OCI-LY3 (cell line): Measurements from ENCODE around the gene PEX7.

ENCODE experiments used
- H2AFZ ChIP-seq: fragments of 200-600, 300-600 bp; shearing (Covaris generic); 2 replicates; pipeline ENCODE4 v1.6.0; 2014; ENCODE audit warnings: antibody characterized with exemption, low read depth, low read length
- H3K27ac ChIP-seq: fragments of 200-600, 300-600 bp; sonication (generic); 2 replicates; pipeline ENCODE4 v1.5.1; 2014; ENCODE audit warnings: mild to moderate bottlenecking, low read length, moderate library complexity, mixed read lengths
- H3K27me3 ChIP-seq: fragments of 200-600, 300-600 bp; sonication (generic); 2 replicates; pipeline ENCODE4 v1.6.1; 2014; ENCODE audit warnings: low read depth, low read length, mixed read lengths
- H3K36me3 ChIP-seq: fragments of 200-600, 300-600 bp; sonication (generic); replicated peaks from 2 replicates; pipeline ENCODE3; 2014; ENCODE audit warnings: low read depth, low read length, mixed read lengths
- H3K4me1 ChIP-seq: fragments of 300-600, 200-600 bp; sonication (generic); 2 replicates; pipeline ENCODE4 v1.6.1; 2014; ENCODE audit warnings: low read length, mixed read lengths
- H3K4me2 ChIP-seq: fragments of 200-600, 300-600 bp; sonication (generic); 2 replicates; pipeline ENCODE4 v1.6.1; 2014; ENCODE audit warnings: low read length, mixed read lengths
- H3K4me3 ChIP-seq: fragments of 300-600, 200-600 bp; sonication (generic); 2 replicates; pipeline ENCODE4 v1.5.1; 2014; ENCODE audit warnings: antibody characterized with exemption, mild to moderate bottlenecking, low read length, moderate library complexity
- H3K79me2 ChIP-seq: fragments of 300-600, 200-600 bp; shearing (Covaris generic); 2 replicates; pipeline ENCODE4 v1.6.1; 2014; ENCODE audit warnings: mild to moderate bottlenecking, low read length, mixed read lengths
- H3K9ac ChIP-seq: fragments of 300-600, 200-600 bp; shearing (Covaris generic); 2 replicates; pipeline ENCODE4 v1.6.0; 2014; ENCODE audit warnings: mild to moderate bottlenecking, low read length, moderate library complexity
- H3K9me3 ChIP-seq: fragments of 200-600, 300-600 bp; shearing (Covaris generic); 2 replicates; pipeline ENCODE4 v1.6.1; 2014; ENCODE audit warnings: low read length, mixed read lengths; ENCODE audit not compliant: insufficient read depth
- H4K20me1 ChIP-seq: fragments of 200-600, 300-600 bp; sonication (generic); 2 replicates; pipeline ENCODE4 v1.6.1; 2016; ENCODE audit warnings: low read length, mixed read lengths; ENCODE audit not compliant: insufficient read depth
- EZH2phosphoT487 ChIP-seq: fragments of 200-600 bp; shearing (Covaris generic); IDR thresholded peaks from 2 replicates; pipeline ENCODE4 v1.6.1; 2018; ENCODE audit warnings: antibody characterized with exemption, mixed run types, low read depth
- TF ChIP-seq, protein P1 (sequence below): fragments of 200-600, 300-600 bp; sonication (generic); IDR thresholded peaks from 2 replicates; pipeline ENCODE4 v1.5.1; 2014; ENCODE audit warnings: antibody characterized with exemption, low read length, low read depth

The PEX7 gene

DNA sequence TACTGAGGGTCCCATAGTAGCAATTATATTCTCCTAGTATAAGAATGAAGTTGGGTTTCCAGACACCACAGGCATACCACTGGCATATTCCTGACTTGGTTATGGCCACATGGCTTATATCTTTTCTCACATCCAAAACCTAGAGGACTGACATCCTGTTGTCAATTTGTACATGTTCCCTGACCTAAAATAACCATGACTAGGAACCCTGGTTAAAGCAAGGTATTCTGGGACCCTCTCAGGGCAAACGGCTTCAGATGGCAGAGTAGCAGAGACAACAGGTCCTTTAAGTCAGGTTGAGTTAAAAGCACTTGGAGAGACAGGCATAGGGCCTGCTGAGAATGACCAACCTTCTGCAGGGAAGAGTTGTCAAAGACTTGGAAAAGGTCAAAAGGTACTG is 42.7 kb upstream of the PEX7 start:
- Histone ChIP-seq H3K27ac (no peak overlapping the region), H3K9ac (no peak overlapping the region), H3K9me3 (no peaks in the 10 kb centered on the region), H3K4me3 (no peak overlapping the region), H3K4me1 (peaks cover 15% of the 10 kb centered on the region), H2AFZ (no peak overlapping the region), H4K20me1 (peaks cover 4% of the 10 kb centered on the region), H3K36me3 (no peaks in the 10 kb centered on the region), H3K79me2 (no peaks in the 10 kb centered on the region), H3K27me3 (no peaks in the 10 kb centered on the region), H3K4me2 (no peak overlapping the region)
- no peak for TF ChIP-seq EZH2phosphoT487
- TF ChIP-seq, protein P1, sequence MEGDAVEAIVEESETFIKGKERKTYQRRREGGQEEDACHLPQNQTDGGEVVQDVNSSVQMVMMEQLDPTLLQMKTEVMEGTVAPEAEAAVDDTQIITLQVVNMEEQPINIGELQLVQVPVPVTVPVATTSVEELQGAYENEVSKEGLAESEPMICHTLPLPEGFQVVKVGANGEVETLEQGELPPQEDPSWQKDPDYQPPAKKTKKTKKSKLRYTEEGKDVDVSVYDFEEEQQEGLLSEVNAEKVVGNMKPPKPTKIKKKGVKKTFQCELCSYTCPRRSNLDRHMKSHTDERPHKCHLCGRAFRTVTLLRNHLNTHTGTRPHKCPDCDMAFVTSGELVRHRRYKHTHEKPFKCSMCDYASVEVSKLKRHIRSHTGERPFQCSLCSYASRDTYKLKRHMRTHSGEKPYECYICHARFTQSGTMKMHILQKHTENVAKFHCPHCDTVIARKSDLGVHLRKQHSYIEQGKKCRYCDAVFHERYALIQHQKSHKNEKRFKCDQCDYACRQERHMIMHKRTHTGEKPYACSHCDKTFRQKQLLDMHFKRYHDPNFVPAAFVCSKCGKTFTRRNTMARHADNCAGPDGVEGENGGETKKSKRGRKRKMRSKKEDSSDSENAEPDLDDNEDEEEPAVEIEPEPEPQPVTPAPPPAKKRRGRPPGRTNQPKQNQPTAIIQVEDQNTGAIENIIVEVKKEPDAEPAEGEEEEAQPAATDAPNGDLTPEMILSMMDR: no peak

DNA sequence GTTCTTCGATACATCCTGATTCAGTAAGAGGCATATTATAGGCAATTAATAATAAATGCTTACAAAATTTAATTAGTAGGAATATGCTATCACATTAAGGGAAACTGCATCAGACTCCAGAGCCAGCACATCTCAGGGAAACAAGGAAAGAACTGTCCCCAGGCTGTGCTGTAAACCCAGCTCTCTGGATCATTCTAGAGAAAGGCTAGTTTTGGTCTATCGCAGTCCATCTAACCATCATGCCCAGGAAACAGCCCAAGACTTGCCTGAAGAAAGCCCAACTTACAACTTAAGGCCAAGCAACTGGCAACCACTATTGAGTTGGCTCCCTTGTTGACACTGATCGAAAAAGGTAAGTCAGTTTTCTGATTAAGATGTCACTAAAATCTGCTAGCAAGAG is 41.4 kb upstream of the PEX7 start:
- Histone ChIP-seq H2AFZ (no peak overlapping the region), H3K36me3 (no peaks in the 10 kb centered on the region), H3K79me2 (no peaks in the 10 kb centered on the region), H3K27ac (no peak overlapping the region), H3K27me3 (0 out of 2 replicates have a peak, but pooled peaks cover 5% of the 10 kb centered on the region), H3K4me1 (peaks cover 26% of the 10 kb centered on the region), H3K4me3 (no peak overlapping the region), H4K20me1 (peaks cover 4% of the 10 kb centered on the region), H3K9me3 (no peaks in the 10 kb centered on the region), H3K4me2 (no peak overlapping the region), H3K9ac (no peak overlapping the region)
- TF ChIP-seq, protein P1: no peak
- no peak for TF ChIP-seq EZH2phosphoT487

DNA sequence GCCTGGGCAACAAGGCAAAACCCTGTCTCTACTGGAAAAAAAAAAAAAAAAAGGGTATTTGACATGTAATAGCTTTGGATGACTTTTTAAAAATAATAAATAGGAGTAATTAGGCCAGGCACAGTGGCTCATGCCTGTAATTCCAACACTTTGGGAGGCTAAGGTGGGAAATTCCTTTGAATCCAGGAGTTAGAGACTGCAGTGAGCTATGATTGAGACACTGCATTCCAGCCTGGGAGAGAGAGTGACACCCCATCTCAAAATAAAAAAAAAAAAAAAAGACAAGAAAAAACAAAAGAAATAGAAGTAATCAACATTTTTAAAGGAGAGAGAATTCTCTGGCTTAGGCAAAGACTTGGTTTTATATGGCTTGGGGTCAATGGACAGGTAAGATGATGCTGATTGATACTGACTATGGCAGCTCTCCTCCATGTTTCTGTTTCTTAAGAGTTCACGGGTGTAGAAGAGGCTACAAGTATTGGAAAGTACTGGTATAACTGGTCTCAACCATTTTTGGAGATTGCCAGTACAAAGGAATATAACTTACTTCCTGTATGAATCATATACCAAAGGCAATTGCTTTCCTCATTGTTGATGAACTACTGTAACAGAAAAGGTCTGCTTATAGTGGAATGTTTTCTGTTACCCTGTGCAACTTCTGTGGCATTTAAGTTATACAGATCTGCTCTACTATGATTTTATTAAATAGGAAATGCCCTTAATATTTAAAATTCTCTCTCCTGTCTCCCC is 40.2 kb upstream of the PEX7 start:
- Histone ChIP-seq H4K20me1 (peaks cover 4% of the 10 kb centered on the region), H3K4me3 (no peak overlapping the region), H3K9ac (no peak overlapping the region)

DNA sequence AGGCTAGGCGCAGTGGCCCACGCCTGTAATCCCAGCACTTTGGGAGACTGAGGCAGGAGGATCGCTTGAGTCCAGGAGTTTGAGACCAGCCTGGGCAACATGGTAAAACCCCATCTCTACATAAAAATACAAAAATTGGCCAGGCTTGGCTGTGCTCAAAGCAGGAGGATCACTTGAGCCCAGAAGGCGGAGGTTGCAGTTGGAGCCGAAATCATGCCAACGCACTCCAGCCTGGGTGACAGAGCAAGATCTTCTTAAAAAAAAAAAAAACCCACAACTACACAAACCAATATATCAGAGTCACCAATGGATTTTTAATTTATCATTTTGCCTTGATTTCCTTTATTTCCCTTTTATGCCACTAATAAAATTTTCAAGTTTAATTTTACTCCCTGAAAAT is 39.4 kb upstream of the PEX7 start:
- H3K9me3 ChIP-seq: no peaks in the 10 kb centered on the region
- peaks cover 26% of the 10 kb centered on the region for H3K4me1 ChIP-seq
- peaks cover 4% of the 10 kb centered on the region for H4K20me1 ChIP-seq
- TF ChIP-seq EZH2phosphoT487: no peak
- TF ChIP-seq, protein P1: no peak
- H3K4me2 ChIP-seq: no peak overlapping the region
- H3K79me2 ChIP-seq: no peaks in the 10 kb centered on the region
- no peak overlapping the region for H3K27ac ChIP-seq
- H3K27me3 ChIP-seq: 0 out of 2 replicates have a peak, but pooled peaks cover 13% of the 10 kb centered on the region
- no peaks in the 10 kb centered on the region for H3K36me3 ChIP-seq
- H3K4me3 ChIP-seq: no peak overlapping the region
- no peak overlapping the region for H3K9ac ChIP-seq
- no peak overlapping the region for H2AFZ ChIP-seq

More for the DNA sequence above, 40.2 kb upstream of the PEX7 start:
- Histone ChIP-seq H2AFZ (no peak overlapping the region), H3K79me2 (no peaks in the 10 kb centered on the region), H3K9me3 (no peaks in the 10 kb centered on the region), H3K27me3 (0 out of 2 replicates have a peak, but pooled peaks cover 6% of the 10 kb centered on the region), H3K4me2 (no peak overlapping the region), H3K36me3 (no peaks in the 10 kb centered on the region), H3K27ac (no peak overlapping the region), H3K4me1 (peaks cover 26% of the 10 kb centered on the region)
- TF ChIP-seq, protein P1: no peak
- TF ChIP-seq EZH2phosphoT487: no peak
